Ishikawa (cell line): Measurements from ENCODE around the gene KAT2B.

Experiments used
- EGR1 ChIP-seq: IDR thresholded peaks from 2 replicates; pipeline ENCODE4 v1.6.1; 2012
- EP300 ChIP-seq: IDR thresholded peaks from 2 replicates; pipeline ENCODE4 v1.6.1; 2012; ENCODE audit warnings: borderline replicate concordance
- NFIC ChIP-seq: IDR thresholded peaks from 2 replicates; pipeline ENCODE4 v1.6.1; 2012
- RAD21 ChIP-seq: IDR thresholded peaks from 2 replicates; pipeline ENCODE4 v1.6.1; 2012; ENCODE audit warnings: low read depth
- TAF1 ChIP-seq: IDR thresholded peaks from 2 replicates; pipeline ENCODE4 v1.6.1; 2012; ENCODE audit warnings: low read depth, mild to moderate bottlenecking
- TEAD4 ChIP-seq: IDR thresholded peaks from 2 replicates; pipeline ENCODE4 v1.6.1; 2012
- YY1 ChIP-seq: IDR thresholded peaks from 2 replicates; pipeline ENCODE4 v1.6.1; 2012; ENCODE audit warnings: low read depth
- TF ChIP-seq, protein P1 (sequence below): IDR thresholded peaks from 2 replicates; pipeline ENCODE4 v1.6.1; 2012; ENCODE audit warnings: low read depth, mild to moderate bottlenecking
- TF ChIP-seq, protein P2 (sequence below): IDR thresholded peaks from 2 replicates; pipeline ENCODE4 v1.6.1; 2012
- TF ChIP-seq, protein P3 (sequence below): IDR thresholded peaks from 2 replicates; pipeline ENCODE4 v1.6.1; 2012

DNA sequence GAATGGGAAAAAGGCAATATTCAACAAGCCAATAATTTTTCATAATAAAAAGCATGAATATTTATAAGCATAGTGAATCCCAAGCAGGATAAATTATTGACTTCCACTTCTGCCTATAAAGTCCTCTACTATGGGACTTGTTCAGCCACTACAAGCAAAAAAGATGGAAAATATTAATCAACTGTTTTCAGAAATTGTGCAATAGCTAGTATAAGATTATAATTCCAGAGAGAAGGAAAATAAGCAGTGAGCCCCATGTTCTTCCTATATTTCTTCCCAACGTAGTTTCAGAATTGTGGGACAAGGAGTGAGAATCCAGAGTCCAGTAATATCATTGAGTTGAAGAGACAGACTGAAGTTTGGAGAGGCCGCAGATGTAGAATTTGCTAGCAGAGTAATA, 121.5 kb downstream of the KAT2B start:
- TF ChIP-seq TAF1 (no peak), EP300 (no peak), TEAD4 (no peak), RAD21 (no peak), EGR1 (no peak), NFIC (no peak), YY1 (no peak)
- TF ChIP-seq, protein P1, sequence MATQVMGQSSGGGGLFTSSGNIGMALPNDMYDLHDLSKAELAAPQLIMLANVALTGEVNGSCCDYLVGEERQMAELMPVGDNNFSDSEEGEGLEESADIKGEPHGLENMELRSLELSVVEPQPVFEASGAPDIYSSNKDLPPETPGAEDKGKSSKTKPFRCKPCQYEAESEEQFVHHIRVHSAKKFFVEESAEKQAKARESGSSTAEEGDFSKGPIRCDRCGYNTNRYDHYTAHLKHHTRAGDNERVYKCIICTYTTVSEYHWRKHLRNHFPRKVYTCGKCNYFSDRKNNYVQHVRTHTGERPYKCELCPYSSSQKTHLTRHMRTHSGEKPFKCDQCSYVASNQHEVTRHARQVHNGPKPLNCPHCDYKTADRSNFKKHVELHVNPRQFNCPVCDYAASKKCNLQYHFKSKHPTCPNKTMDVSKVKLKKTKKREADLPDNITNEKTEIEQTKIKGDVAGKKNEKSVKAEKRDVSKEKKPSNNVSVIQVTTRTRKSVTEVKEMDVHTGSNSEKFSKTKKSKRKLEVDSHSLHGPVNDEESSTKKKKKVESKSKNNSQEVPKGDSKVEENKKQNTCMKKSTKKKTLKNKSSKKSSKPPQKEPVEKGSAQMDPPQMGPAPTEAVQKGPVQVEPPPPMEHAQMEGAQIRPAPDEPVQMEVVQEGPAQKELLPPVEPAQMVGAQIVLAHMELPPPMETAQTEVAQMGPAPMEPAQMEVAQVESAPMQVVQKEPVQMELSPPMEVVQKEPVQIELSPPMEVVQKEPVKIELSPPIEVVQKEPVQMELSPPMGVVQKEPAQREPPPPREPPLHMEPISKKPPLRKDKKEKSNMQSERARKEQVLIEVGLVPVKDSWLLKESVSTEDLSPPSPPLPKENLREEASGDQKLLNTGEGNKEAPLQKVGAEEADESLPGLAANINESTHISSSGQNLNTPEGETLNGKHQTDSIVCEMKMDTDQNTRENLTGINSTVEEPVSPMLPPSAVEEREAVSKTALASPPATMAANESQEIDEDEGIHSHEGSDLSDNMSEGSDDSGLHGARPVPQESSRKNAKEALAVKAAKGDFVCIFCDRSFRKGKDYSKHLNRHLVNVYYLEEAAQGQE: no peak
- TF ChIP-seq, protein P2, sequence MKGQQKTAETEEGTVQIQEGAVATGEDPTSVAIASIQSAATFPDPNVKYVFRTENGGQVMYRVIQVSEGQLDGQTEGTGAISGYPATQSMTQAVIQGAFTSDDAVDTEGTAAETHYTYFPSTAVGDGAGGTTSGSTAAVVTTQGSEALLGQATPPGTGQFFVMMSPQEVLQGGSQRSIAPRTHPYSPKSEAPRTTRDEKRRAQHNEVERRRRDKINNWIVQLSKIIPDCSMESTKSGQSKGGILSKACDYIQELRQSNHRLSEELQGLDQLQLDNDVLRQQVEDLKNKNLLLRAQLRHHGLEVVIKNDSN: no peak
- TF ChIP-seq, protein P3, sequence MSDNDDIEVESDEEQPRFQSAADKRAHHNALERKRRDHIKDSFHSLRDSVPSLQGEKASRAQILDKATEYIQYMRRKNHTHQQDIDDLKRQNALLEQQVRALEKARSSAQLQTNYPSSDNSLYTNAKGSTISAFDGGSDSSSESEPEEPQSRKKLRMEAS: no peak
